Mesenchymal stem cell (in vitro differentiated cells and primary cell): ENCODE results near the gene RBCK1.
A peak's percentile ranks its signal among the peaks of the same experiment; 100 is the strongest.

Source experiments
- DNase-seq: peaks from one replicate; pipeline ENCODE4 v3.0.0-alpha.2; 2013
- H2AFZ ChIP-seq: one replicate; pipeline ENCODE4 v1.6.1; 2013; ENCODE audit warnings: low read depth, mild to moderate bottlenecking, control low read depth, inconsistent platforms, low read length, moderate library complexity
- H2AK5ac ChIP-seq: 2 replicates; pipeline ENCODE4 v1.6.1; 2013; ENCODE audit warnings: low read length, moderate library complexity, mild to moderate bottlenecking, inconsistent platforms; ENCODE audit not compliant: severe bottlenecking
- H2BK120ac ChIP-seq: one replicate; pipeline ENCODE4 v1.6.1; 2013; ENCODE audit warnings: low read depth, mild to moderate bottlenecking, inconsistent platforms, low read length, moderate library complexity
- H2BK12ac ChIP-seq, 2 experiments: one replicate each; pipeline ENCODE4 v1.6.1; 2013; ENCODE audit warnings: inconsistent platforms in 2 of 2, low read length in 2 of 2, mild to moderate bottlenecking in 2 of 2, moderate library complexity in 2 of 2, control low read depth in 1 of 2
- H2BK15ac ChIP-seq: one replicate; pipeline ENCODE4 v1.6.1; 2013; ENCODE audit warnings: mild to moderate bottlenecking, low read depth, inconsistent platforms; ENCODE audit not compliant: poor library complexity, severe bottlenecking
- H2BK5ac ChIP-seq: 2 replicates; pipeline ENCODE4 v1.6.1; 2013; ENCODE audit warnings: low read depth, mild to moderate bottlenecking, low read length, control low read depth, inconsistent platforms; ENCODE audit not compliant: poor library complexity, severe bottlenecking
- H3K14ac ChIP-seq, 2 experiments: one replicate each; pipeline ENCODE4 v1.6.1; 2013; ENCODE audit warnings: inconsistent platforms in 2 of 2, low read length in 2 of 2, control low read depth in 1 of 2, mild to moderate bottlenecking in 1 of 2, moderate library complexity in 1 of 2
- H3K18ac ChIP-seq, 2 experiments: one replicate each; pipeline ENCODE4 v1.6.1; 2013; ENCODE audit warnings: inconsistent platforms in 2 of 2, low read length in 2 of 2, control low read depth in 1 of 2, low read depth in 1 of 2, mild to moderate bottlenecking in 1 of 2
- H3K23ac ChIP-seq, 2 experiments: one replicate each; pipeline ENCODE4 v1.6.1; 2013; ENCODE audit warnings: inconsistent platforms in 2 of 2, low read length in 2 of 2, mild to moderate bottlenecking in 2 of 2, moderate library complexity in 2 of 2, control low read depth in 1 of 2
- H3K27ac ChIP-seq: 2 replicates; pipeline ENCODE4 v1.5.1; 2013; ENCODE audit warnings: mild to moderate bottlenecking, moderate library complexity, low read length, control low read depth, inconsistent platforms; ENCODE audit not compliant: poor library complexity, severe bottlenecking
- H3K27me3 ChIP-seq, 2 experiments: 2 replicates each; pipeline versions ENCODE4 v1.6.1 to v1.7.0; 2013; ENCODE audit warnings: low read length in 2 of 2, mild to moderate bottlenecking in 2 of 2, moderate library complexity in 2 of 2, control low read depth in 1 of 2, inconsistent platforms in 1 of 2; ENCODE audit not compliant: control insufficient read depth in 1 of 2, insufficient read depth in 1 of 2
- H3K36me3 ChIP-seq, 2 experiments: 2 replicates each; pipeline versions ENCODE4 v1.6.1 to v1.7.0; 2013; ENCODE audit warnings: low read length in 2 of 2, control low read depth in 1 of 2, inconsistent platforms in 1 of 2, low read depth in 1 of 2, mild to moderate bottlenecking in 1 of 2; ENCODE audit not compliant: insufficient read depth in 2 of 2, control insufficient read depth in 1 of 2
- H3K4ac ChIP-seq, 2 experiments: one replicate each; pipeline ENCODE4 v1.6.1; 2013; ENCODE audit warnings: inconsistent platforms in 2 of 2, low read length in 2 of 2, mild to moderate bottlenecking in 2 of 2, moderate library complexity in 2 of 2, control low read depth in 1 of 2, low read depth in 1 of 2
- H3K4me1 ChIP-seq: 2 replicates; pipeline ENCODE4 v1.6.1; 2013; ENCODE audit warnings: low read depth, low read length, control low read depth; ENCODE audit not compliant: control insufficient read depth, insufficient read depth
- H3K4me2 ChIP-seq: 2 replicates; pipeline ENCODE4 v1.6.1; 2013; ENCODE audit warnings: low read length, mild to moderate bottlenecking, inconsistent platforms; ENCODE audit not compliant: poor library complexity, severe bottlenecking
- H3K4me3 ChIP-seq, 2 experiments: 2 replicates each; pipeline versions ENCODE4 v1.5.1 to v1.7.0; 2013; ENCODE audit warnings: low read length in 2 of 2, mild to moderate bottlenecking in 2 of 2, control low read depth in 1 of 2, low read depth in 1 of 2; ENCODE audit not compliant: insufficient read depth in 1 of 2
- H3K79me1 ChIP-seq: replicated peaks from 2 replicates; pipeline ENCODE4 v1.6.1; 2013; ENCODE audit warnings: mild to moderate bottlenecking, control low read depth, low read length, inconsistent platforms; ENCODE audit not compliant: poor library complexity, severe bottlenecking
- H3K9ac ChIP-seq: 2 replicates; pipeline ENCODE4 v1.7.0; 2013; ENCODE audit warnings: mild to moderate bottlenecking, low read length, moderate library complexity
- H3K9me3 ChIP-seq: 2 replicates; pipeline ENCODE4 v1.7.0; 2013; ENCODE audit warnings: mild to moderate bottlenecking, low read length; ENCODE audit not compliant: control insufficient read depth
- H4K8ac ChIP-seq: one replicate; pipeline ENCODE4 v1.6.1; 2013; ENCODE audit warnings: inconsistent platforms, mild to moderate bottlenecking, low read length, moderate library complexity
- H4K91ac ChIP-seq: one replicate; pipeline ENCODE4 v1.6.1; 2013; ENCODE audit warnings: mild to moderate bottlenecking, low read length, inconsistent platforms
- WGBS: methylation state at CpG from one replicate; pipeline ENCODE4 v1.1.7; 2013; ENCODE audit warnings: mixed read lengths; 5-methylcytosine and 5-hydroxymethylcytosine counted together

Gene RBCK1

DNA sequence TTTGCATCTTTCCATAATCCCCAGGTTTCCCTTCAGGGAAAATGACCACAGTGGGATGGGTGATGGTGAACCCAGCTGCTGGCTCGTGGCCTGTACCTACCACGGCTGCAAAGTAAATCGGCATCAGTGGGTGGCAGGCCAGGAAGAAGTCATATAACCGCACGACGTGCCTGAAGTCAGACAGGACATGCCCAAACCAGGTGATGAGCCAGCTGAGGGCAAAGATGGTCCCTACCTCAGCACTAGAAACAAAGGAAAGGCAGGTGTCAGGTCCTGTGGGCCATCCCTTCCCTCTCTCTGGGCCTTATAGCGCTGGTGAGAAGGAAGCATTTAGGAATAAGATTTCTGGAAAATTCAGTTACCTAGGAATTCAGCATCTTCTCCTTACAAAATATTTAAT lies 32.0 kb downstream of the RBCK1 start:
- H2BK120ac ChIP-seq = no peak overlapping the region
- H3K4me3 ChIP-seq = no peak overlapping the region
- H3K36me3 ChIP-seq = peaks cover 62 to 96% of the 10 kb centered on the region in 2 experiments
- H3K9ac ChIP-seq = no peak overlapping the region
- H2AK5ac ChIP-seq = no peak overlapping the region
- H4K91ac ChIP-seq = no peak overlapping the region
- H3K27me3 ChIP-seq = no peaks in the 10 kb centered on the region
- no peaks in the 10 kb centered on the region for H3K9me3 ChIP-seq
- H3K18ac ChIP-seq = no peak overlapping the region
- H3K27ac ChIP-seq = no peak overlapping the region
- peaks cover 7% of the 10 kb centered on the region for H3K4me1 ChIP-seq
- no peak for DNase-seq
- H2AFZ ChIP-seq = no peak overlapping the region
- no peak overlapping the region for H3K4ac ChIP-seq
- H4K8ac ChIP-seq = no peak overlapping the region
- 99% methylated on average over 6 of the region's 7 CpGs for WGBS
- H3K14ac ChIP-seq = no peak overlapping the region
- H2BK15ac ChIP-seq = no peak overlapping the region
- H2BK5ac ChIP-seq = no peak overlapping the region
- no peak overlapping the region for H3K4me2 ChIP-seq
- H2BK12ac ChIP-seq = no peak overlapping the region
- peaks cover 28% of the 10 kb centered on the region for H3K79me1 ChIP-seq
- no peak overlapping the region for H3K23ac ChIP-seq

DNA sequence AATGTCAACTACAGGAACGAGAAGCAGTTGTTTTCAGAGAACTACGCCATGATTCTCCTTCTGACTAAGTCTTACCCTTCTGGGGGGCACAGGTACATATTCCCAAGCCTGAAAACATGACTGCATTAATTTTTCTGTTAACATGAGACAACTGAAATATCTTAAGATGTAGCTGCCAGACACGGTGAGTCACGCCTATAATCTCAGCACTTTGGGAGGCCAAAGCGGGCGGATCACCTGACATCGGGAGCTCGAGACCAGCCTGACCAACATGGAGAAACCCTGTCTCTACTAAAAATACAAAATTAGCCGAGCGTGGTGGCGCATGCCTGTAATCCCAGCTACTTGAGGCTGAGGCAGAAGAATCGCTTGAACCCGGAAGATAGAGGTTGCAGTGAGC lies 32.5 kb downstream of the RBCK1 start:
- 92% methylated on average over 13 of the region's 13 CpGs for WGBS
- DNase-seq = no peak
- H2AFZ ChIP-seq = no peak overlapping the region
- H3K23ac ChIP-seq = no peak overlapping the region
- H3K4me3 ChIP-seq = no peak overlapping the region
- H4K8ac ChIP-seq = no peak overlapping the region
- H4K91ac ChIP-seq = no peak overlapping the region
- H3K4ac ChIP-seq = no peak overlapping the region
- H2BK12ac ChIP-seq = no peak overlapping the region
- H3K9ac ChIP-seq = no peak overlapping the region
- H3K4me2 ChIP-seq = no peak overlapping the region
- H2BK15ac ChIP-seq = no peak overlapping the region
- H2AK5ac ChIP-seq = no peak overlapping the region
- H3K18ac ChIP-seq = no peak overlapping the region
- peaks cover 9% of the 10 kb centered on the region for H3K4me1 ChIP-seq
- no peak overlapping the region for H3K27ac ChIP-seq
- no peaks in the 10 kb centered on the region for H3K9me3 ChIP-seq
- H3K36me3 ChIP-seq = peaks cover 57 to 94% of the 10 kb centered on the region in 2 experiments
- H3K14ac ChIP-seq = no peak overlapping the region
- H2BK5ac ChIP-seq = no peak overlapping the region
- H3K27me3 ChIP-seq = no peaks in the 10 kb centered on the region
- peaks cover 25% of the 10 kb centered on the region for H3K79me1 ChIP-seq
- H2BK120ac ChIP-seq = no peak overlapping the region

DNA sequence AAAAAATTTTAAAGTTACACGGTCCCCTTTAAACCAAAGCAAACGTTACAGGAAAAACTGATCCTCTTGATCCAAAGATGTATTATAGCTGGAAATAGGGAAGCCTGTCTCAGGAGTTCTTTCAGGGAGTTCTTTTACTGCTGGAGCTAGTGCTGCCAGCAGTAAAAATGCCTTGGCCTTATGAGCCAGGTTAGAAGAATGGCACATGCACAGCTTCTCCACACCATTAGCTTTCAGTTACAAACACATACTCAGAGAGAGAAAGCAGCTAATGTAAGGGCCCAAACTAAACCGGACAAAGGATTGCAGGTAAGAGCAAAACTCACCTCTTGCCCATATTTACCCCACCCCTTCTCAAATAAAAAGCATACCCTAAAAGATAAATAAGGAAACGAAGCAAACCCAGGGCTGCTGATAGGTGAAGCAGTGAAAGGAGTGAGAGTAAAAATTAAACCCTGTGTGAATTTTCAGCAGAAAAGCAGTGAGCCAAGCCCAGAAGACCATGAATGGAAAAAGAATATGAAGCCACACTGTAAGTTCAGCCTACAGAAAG lies 35.2 kb downstream of the RBCK1 start:
- Histone ChIP-seq H3K4me1 (peaks cover 9% of the 10 kb centered on the region), H4K91ac (no peak overlapping the region), H3K79me1 (peaks cover 21% of the 10 kb centered on the region), H3K27me3 (no peaks in the 10 kb centered on the region), H3K18ac (no peak overlapping the region), H2AFZ (no peak overlapping the region), H3K9ac (peak overlapping the region; percentile 18), H2BK5ac (no peak overlapping the region), H3K4me3 (no peak overlapping the region), H3K23ac (no peak overlapping the region), H3K14ac (no peak overlapping the region), H3K4ac (no peak overlapping the region), H3K36me3 (peaks cover 40 to 91% of the 10 kb centered on the region in 2 experiments), H3K27ac (no peak overlapping the region), H2BK15ac (no peak overlapping the region), H3K4me2 (no peak overlapping the region), H4K8ac (no peak overlapping the region), H2BK12ac (no peak overlapping the region), H2BK120ac (no peak overlapping the region), H3K9me3 (no peaks in the 10 kb centered on the region), H2AK5ac (no peak overlapping the region)
- no peak for DNase-seq
- WGBS = 97% methylated on average over 2 of the region's 4 CpGs

DNA sequence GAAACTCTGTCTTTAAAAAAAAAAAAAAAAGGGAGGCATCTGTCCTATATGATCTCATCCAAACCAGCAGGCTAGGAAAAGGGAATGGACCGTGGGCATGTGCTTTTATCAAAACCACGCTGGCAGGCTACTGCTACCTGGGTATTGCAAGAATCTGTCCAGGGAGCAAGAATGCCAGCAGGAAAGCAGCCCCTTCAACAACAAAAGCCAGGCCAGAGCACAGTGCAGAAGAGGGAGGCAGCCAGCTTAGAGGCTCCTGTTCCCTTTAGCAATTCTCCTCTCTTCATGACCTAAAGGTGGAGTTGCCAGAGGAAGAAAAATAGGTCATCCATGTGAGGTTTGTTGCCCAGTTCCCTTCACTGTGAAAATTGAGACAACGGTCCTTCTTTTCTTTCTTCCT lies 36.0 kb downstream of the RBCK1 start:
- WGBS = 80% methylated on average over 2 of the region's 3 CpGs
- peak overlapping the region; percentile 35 for H3K9ac ChIP-seq
- no peak overlapping the region for H2AFZ ChIP-seq
- H3K36me3 ChIP-seq = peaks cover 32 to 83% of the 10 kb centered on the region in 2 experiments
- H4K8ac ChIP-seq = no peak overlapping the region
- peak overlapping the region; percentile 20 for H2BK5ac ChIP-seq
- peaks cover 9% of the 10 kb centered on the region for H3K4me1 ChIP-seq
- H3K18ac ChIP-seq = no peak overlapping the region
- no peaks in the 10 kb centered on the region for H3K27me3 ChIP-seq
- H3K4me3 ChIP-seq = no peak overlapping the region
- H3K14ac ChIP-seq = no peak overlapping the region
- no peak overlapping the region for H2BK120ac ChIP-seq
- H3K4ac ChIP-seq = no peak overlapping the region
- no peak overlapping the region for H4K91ac ChIP-seq
- no peak for DNase-seq
- no peak overlapping the region for H2BK12ac ChIP-seq
- H2AK5ac ChIP-seq = peak overlapping the region; percentile 60
- H3K23ac ChIP-seq = no peak overlapping the region
- peak overlapping the region; percentile 50 for H3K27ac ChIP-seq
- H3K9me3 ChIP-seq = no peaks in the 10 kb centered on the region
- H3K79me1 ChIP-seq = peaks cover 18% of the 10 kb centered on the region
- H2BK15ac ChIP-seq = no peak overlapping the region
- H3K4me2 ChIP-seq = no peak overlapping the region
